ENCODE results near the gene GPC3.
"Not testable (repeated sequence)": the region's sequence is repeated elsewhere in the genome, so short reads cannot be mapped to it uniquely, and the experiment has no call there.

The GPC3 gene

GRCh38 chrX:133555782-133556458 lies 429.5 kb downstream of the GPC3 start:
- no peak for DNase-seq (ENCODE audit: low read depth)

DNA sequence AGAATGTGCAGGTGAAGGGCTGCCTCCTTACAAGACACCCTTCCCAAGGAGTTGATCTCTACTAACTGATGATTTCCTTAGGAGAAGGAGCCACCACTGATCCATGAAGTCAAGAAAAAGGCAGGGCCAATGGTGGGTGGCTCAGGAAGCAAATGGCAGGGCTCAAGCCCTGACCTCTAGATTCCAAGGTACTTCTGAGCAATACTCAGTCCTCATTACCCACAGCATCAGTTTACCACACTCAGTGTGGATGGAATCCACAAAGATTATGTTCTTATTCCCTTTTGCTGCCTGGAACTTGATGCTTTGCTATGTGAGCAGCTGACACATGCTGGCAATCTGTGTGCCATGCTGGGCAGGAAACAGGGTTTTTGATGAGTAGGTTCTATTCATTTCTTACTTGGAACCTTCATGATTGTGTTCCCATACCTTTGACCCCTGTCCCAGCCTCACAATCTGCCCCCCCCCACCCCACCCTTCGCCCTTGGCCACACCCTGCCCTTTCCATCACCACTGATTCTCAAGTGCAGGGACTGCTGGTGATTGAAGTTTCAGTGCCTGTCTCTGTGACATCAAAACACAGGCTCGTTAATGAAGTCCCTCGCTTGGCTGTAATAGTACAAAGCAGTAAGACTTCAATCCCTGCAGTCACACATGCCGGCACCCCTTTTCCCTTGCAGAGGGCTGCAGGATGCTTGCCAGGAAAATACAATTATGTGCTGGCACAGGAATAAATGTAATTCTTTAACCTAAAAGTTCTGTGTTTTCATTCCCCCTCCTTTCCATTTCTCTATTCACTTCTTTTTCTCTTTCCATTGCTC lies 434.5 kb downstream of the GPC3 start:
- DNase-seq (ENCODE audit: low read depth), result no peak

DNA sequence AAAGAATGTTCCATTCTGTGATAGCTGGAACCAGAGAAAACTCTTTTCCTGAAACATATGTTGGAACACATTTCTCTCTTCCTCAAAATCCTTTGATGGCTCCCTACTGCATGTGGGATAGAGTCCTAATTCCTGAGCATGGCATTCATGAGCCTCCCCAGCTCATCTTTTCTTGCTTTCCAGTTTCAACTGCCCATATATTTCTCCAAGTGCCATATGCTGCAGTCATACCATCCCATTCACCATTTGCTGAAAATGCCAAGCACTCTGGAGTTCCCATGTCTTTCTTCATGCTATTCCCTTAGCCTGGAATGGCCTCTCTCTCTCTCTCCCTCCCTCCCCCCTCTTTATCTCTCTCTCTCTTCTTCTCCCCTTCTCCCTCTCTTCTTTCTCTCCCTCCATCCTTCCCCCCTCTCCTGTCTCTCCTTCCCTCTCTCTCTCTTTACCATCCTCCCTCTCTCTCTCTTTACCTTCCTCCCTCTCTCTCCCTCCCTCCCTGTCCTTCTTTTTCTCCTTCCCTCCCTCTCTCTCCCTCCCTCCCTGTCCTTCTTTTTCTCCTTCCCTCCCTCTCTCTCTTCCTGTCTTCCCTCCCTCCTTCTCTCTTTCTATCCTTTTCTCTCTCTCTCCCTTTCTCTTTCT lies 436.0 kb downstream of the GPC3 start:
- no peak for DNase-seq (ENCODE audit: low read depth)

DNA sequence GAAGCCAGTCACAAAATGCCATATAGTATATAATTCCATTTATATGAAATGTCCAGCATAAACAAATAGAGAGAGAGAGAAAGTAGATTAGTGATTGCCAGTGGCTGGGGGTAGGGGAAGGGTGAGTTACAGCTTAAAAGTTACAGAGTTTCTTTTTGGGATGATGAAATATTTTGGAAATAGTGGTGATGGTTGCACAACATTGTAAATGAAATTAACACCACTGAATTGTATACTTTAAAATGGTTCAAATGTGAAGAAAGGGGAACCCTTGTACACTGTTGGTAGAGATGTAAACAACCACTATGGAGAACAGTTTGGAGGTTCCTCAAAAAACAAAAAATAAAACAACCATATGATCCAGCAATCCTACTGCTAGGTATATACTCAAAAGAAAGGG lies 439.0 kb downstream of the GPC3 start:
- no peak for DNase-seq (ENCODE audit: low read depth)

DNA sequence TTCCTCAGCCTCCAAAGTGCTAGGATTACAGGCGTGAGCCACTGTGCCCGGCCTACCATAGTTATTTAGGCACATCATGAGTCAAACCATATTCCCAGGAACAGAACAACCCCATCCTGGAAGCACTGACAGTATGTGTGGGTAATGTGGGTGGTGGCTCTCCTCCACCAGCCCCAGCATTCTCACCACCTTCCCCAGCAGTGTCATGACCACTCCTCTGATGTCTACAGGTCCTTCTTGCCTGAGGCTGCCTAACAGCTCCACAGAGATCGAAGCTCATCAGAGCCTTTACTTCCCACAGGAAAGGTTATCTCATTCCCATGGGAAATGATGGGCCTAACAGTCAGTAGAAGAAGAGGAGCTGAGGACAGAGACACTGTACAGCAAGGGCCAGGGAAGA lies 440.6 kb downstream of the GPC3 start:
- DNase-seq (ENCODE audit: low read depth), result no peak

- DNase-seq (ENCODE audit: low read depth), result peak; percentile 25
Observed at GRCh38 chrX:133544115-133544514, 441.3 kb downstream of the GPC3 start.

GRCh38 chrX:133543654-133544053 lies 441.7 kb downstream of the GPC3 start:
- DNase-seq (ENCODE audit: low read depth), result no peak

DNA sequence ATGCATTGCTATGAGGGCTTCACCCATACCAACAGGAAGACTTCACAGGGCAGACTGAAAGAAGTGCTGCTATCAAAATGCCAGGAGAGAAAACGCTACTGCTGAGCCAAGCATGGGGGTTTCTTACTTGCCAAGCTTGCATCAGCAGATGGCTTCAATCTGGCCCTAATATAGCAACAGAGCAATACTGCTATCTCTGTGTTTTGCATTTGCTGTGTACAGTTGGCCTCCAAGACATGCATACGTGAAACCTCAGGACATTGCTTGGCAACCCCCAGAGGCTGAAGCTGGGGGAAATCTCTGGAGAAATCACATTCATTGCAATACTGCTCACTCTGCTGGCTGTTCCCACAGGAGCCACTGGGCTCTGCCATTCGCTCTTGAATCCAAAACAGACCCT lies 442.9 kb downstream of the GPC3 start:
- DNase-seq (ENCODE audit: low read depth), result no peak

DNA sequence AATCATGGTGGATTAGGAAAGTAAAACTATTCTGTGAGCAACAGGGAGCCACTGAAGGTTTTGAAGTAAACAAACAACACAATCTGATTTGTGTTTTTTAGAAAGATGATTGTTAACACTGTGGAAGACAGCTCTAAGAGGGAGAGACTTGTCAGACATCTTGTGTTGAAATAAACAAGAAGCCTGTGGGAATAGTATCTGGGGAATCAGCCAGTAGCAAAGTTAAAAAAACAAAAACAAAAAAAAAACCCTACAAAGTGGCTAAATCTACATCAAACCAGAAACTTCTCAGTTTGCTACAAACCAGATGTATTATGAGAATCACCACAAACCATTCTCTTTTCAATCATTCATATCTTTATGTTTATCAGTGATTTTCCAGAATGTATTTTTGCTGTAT lies 444.4 kb downstream of the GPC3 start:
- no peak for DNase-seq (ENCODE audit: low read depth)

DNA sequence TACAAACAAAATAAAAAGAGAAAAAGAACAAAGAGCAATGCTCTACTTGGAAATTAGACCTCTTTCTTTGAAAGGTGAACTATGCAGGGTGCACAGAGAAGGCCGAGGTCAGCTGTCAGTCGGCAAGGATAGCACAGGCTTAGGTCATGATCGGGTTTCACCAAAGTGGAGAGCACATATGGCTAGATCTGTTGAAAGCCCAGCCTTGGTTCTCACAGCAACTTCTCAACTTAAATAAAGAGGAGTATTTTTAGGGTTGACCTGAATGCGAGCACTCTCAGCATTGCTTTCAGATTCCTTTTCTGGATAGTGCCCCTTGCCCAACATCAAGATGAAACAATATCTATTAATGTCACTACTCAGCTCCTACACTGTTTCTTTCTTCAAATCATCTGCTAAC lies 447.2 kb downstream of the GPC3 start:
- DNase-seq (ENCODE audit: low read depth), result no peak

- DNase-seq (ENCODE audit: low read depth), result no peak
Observed at GRCh38 chrX:133537142-133537541, 448.3 kb downstream of the GPC3 start.

- DNase-seq (ENCODE audit: low read depth), result no peak
Observed at GRCh38 chrX:133535066-133535465, 450.3 kb downstream of the GPC3 start.

GRCh38 chrX:133534172-133534571 lies 451.2 kb downstream of the GPC3 start:
- DNase-seq (ENCODE audit: low read depth), result no peak

DNA sequence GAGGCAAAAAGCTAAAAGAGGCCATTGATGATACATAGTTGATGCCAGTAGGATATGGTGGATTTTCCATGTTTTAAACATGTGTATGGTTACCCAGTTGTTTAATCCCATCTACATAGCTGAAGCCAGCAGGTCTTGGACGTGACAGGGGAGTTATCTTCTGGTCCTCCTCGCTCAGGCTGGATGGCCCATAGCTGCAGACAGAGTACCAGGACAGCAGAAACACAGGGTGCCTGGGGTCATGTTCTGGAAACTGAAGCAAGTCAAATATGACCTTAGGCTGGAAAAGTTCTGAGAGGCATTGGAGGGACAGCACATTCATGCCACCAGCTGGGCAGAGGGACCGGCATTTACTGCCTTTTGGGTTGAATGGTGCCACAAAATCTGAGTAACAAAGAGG lies 452.1 kb downstream of the GPC3 start:
- no peak for DNase-seq (ENCODE audit: low read depth)

GRCh38 chrX:133530960-133531359 lies 454.4 kb downstream of the GPC3 start:
- DNase-seq (ENCODE audit: low read depth), result no peak

DNA sequence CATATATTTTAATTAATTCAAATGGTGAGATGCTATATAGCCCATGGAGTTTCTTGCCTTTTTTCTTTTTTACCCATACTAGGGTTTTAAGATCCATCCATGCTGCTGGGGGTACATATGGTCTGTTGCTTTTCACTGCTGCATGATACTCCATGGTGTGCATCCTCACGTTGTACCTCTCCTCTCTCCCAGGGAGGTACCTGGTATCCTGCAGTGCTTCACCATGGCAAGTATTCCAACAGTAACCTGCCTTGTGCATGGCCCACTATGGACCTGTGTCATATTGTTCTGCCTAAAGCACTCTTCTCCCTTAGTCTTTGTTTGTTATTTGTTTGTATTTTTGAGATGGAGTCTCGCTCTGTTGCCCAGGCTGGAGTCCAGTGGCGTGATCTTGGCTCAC lies 455.8 kb downstream of the GPC3 start:
- no peak for DNase-seq (ENCODE audit: low read depth)

- DNase-seq (ENCODE audit: low read depth), result no peak
Observed at GRCh38 chrX:133527825-133528224, 457.6 kb downstream of the GPC3 start.

GRCh38 chrX:133527415-133527814 lies 458.0 kb downstream of the GPC3 start:
- DNase-seq (ENCODE audit: low read depth), result no peak

DNA sequence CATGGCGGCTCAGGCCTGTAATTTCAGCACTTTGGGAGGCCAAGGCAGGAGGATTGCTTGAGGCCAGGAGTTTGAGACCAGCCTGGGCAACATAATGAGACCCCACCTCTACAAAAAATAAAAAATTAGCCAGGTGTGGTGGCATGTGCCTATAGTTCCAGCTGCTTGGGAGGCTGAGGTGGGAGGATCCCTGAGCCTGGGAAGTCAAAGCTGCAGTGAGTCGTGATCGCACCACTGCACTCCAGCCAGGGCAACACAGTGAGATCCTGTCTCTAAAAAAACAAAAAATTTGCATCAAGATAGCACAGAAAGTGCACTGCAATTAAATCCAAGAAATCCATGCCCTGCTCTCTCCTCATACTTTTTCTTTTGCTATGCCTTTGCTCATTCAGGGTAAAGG lies 458.6 kb downstream of the GPC3 start:
- not testable (repeated sequence) for DNase-seq (ENCODE audit: low read depth)

GRCh38 chrX:133523526-133523925 lies 461.9 kb downstream of the GPC3 start:
- DNase-seq (ENCODE audit: low read depth), result no peak

DNA sequence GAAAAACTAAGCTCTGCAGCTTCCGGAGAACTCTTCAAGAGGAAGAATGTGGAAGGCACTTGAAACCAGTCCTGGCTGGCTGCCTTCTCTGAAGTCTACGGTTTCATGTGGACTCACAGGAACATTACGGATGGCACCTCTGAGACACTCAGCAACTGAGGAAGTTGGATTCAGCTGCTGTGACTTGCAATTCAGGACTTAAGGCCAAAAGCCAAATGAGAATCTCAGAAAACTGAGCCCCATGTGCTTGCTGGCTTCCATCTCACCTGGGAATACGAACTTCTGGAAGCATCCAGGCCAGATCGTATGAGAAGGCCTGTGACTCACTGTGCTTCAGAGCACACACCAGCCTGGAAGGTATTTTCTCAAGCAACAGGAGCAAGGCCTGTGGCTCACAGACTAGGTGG lies 462.3 kb downstream of the GPC3 start:
- no peak for DNase-seq (ENCODE audit: low read depth)

DNA sequence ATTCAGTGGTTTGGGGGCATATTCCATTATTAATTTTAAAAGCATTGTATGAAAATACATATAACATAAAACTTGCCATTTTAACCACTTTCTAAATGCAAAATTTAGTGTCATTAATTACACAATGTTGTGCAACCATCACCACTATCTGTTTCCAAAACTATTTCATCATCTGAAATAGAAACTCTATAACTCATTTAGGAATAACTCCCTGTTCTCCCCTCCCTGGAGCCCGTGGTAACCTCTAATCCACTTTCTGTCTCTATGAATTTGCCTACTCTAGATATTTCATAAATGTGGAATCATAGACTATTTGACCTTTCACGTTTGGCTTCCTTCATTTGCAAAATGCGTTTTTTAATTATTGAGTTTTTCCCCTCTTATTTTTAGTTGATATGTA lies 468.7 kb downstream of the GPC3 start:
- DNase-seq (ENCODE audit: low read depth), result no peak

- no peak for DNase-seq (ENCODE audit: low read depth)
Observed at GRCh38 chrX:133514486-133514885, 470.9 kb downstream of the GPC3 start.

Measured in GM04504 (cell line).